ENCODE results near the gene KRTAP1-1. TPM values are rescaled to one million over a fixed set of nuclear protein-coding genes. Genes with fewer than 3 reads are reported as not detected.
"Not testable (repeated sequence)": the region's sequence is repeated elsewhere in the genome, so short reads cannot be mapped to it uniquely, and the experiment has no call there.

KRTAP1-1 gene
- total RNA-seq, 1 donor: not detected

DNA sequence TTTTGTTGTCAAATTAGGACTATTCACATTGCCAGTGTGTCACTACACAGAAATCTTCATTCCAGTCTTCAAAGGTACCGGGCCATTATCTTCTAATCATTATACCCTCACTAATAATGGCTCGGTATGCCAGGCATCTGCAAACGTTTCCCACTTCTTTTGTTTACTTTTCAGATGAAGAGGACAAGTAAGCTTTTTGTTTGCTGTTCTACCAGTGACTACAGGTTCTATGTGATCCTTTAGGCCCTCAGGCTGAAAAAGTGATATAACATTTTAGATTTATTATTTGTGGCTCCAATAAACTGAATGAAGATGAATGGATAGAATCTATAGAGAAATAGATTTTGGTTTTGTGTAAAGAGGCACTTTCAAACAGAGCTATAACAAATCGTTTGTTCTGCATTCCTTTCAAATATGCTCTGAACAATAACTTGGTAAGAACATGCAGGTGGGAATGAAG, 31.9 kb downstream of the KRTAP1-1 start:
- DNase-seq (ENCODE audit: low read depth): no peak
- H3K4me3 ChIP-seq (ENCODE audit: low read depth, low read length): no peak overlapping the region
- TF ChIP-seq, protein P1, sequence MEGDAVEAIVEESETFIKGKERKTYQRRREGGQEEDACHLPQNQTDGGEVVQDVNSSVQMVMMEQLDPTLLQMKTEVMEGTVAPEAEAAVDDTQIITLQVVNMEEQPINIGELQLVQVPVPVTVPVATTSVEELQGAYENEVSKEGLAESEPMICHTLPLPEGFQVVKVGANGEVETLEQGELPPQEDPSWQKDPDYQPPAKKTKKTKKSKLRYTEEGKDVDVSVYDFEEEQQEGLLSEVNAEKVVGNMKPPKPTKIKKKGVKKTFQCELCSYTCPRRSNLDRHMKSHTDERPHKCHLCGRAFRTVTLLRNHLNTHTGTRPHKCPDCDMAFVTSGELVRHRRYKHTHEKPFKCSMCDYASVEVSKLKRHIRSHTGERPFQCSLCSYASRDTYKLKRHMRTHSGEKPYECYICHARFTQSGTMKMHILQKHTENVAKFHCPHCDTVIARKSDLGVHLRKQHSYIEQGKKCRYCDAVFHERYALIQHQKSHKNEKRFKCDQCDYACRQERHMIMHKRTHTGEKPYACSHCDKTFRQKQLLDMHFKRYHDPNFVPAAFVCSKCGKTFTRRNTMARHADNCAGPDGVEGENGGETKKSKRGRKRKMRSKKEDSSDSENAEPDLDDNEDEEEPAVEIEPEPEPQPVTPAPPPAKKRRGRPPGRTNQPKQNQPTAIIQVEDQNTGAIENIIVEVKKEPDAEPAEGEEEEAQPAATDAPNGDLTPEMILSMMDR (IDR thresholded peaks at IDR 0.05; ENCODE audit: insufficient read depth, low read length): no peak

GRCh38 chr17:41008811-41009210, 32.4 kb downstream of the KRTAP1-1 start, which contains the start of gene KRTAP3-1:
KRTAP3-1 (minus strand) TSS chr17:41009128; CDS start chr17:41009074, 54 bp downstream.
- no peak for DNase-seq (ENCODE audit: low read depth)
- TF ChIP-seq, protein P1 (IDR thresholded peaks at IDR 0.05; ENCODE audit: insufficient read depth, low read length): no peak
- no peak within 1 kb of the TSS for H3K4me3 ChIP-seq (ENCODE audit: low read depth, low read length)

DNA sequence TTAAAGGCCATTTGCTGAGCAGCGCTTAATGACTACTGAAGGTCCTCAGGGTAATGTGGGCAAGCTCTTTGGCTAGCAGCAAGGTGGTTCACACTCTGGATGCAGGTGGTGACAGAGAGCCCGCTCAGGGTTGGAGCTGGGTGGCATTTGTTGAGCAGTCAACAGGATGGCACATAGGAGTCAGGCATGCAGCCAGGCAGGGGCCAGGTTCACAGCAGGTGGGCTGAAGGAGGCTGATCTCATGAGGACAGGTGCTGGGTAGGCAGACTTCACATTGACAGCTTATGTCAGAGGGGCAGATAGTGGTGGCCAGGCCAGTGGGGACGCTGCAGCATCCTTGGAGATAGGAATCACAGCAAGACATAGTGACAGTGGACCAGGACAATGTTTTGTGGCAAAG, 36.9 kb downstream of the KRTAP1-1 start:
- no peak for DNase-seq (ENCODE audit: low read depth)
- TF ChIP-seq, protein P1 (IDR thresholded peaks at IDR 0.05; ENCODE audit: insufficient read depth, low read length): no peak
- H3K4me3 ChIP-seq (ENCODE audit: low read depth, low read length): no peak overlapping the region

GRCh38 chr17:41003926-41004325, 37.3 kb downstream of the KRTAP1-1 start:
- TF ChIP-seq, protein P1 (IDR thresholded peaks at IDR 0.05; ENCODE audit: insufficient read depth, low read length): no peak
- DNase-seq (ENCODE audit: low read depth): no peak
- H3K4me3 ChIP-seq (ENCODE audit: low read depth, low read length): no peak overlapping the region

- TF ChIP-seq, protein P1 (IDR thresholded peaks at IDR 0.05; ENCODE audit: insufficient read depth, low read length): no peak
- no peak overlapping the region for H3K4me3 ChIP-seq (ENCODE audit: low read depth, low read length)
- DNase-seq (ENCODE audit: low read depth): no peak
These were observed 38.4 kb downstream of the KRTAP1-1 start for GRCh38 chr17:41002814-41003213.

GRCh38 chr17:41001795-41002194, 39.5 kb downstream of the KRTAP1-1 start:
- TF ChIP-seq, protein P1 (IDR thresholded peaks at IDR 0.05; ENCODE audit: insufficient read depth, low read length): no peak
- no peak for DNase-seq (ENCODE audit: low read depth)
- H3K4me3 ChIP-seq (ENCODE audit: low read depth, low read length): no peak overlapping the region

DNA sequence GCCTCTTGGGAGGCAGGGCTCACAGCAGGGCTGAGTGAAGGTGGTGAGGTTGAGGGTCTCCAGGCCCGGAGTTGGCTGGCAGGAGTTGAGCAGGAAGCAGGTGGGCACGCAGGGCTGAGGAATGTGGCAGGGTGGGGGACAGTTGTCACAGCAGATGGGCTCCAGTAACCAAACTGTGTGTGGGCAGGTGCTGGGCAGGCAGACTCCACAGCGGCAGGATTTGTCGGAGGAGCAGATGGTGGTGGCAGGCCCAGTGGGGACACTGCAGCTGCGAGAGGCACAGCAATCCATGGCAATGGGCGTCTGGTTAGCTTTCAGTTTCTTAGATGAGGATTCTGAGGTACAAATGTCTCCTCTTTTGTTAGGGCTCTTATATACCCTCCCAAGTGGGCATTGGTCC, 41.7 kb downstream of the KRTAP1-1 start, which contains the start of gene KRTAP3-2:
Gene KRTAP3-2 (minus strand): TSS at position 344 of the 400 bp plus-strand sequence. CDS start 53 bp downstream, at position 291.
- not testable (repeated sequence) for DNase-seq (ENCODE audit: low read depth); H3K4me3 ChIP-seq (ENCODE audit: low read depth, low read length)

All from fibroblast of the aortic adventitia (primary cell).